GM12864 (cell line): ENCODE results near the gene ARHGAP24.

ENCODE experiments used
- DNase-seq: peaks from one replicate; pipeline ENCODE4 v3.0.0-alpha.2; 2011; ENCODE audit warnings: low read depth
- H3K4me3 ChIP-seq: 2 replicates; pipeline ENCODE4 v1.5.1; 2011; ENCODE audit warnings: mild to moderate bottlenecking, low read depth, low read length, control low read depth
- CTCF ChIP-seq: IDR thresholded peaks from 2 replicates; pipeline ENCODE4 v1.5.1; 2011; ENCODE audit warnings: low read depth, mild to moderate bottlenecking, moderate library complexity, low read length, control low read depth, inconsistent platforms; ENCODE audit errors: missing control alignments

ARHGAP24 gene

GRCh38 chr4:85928775-85929591, 454.0 kb downstream of the ARHGAP24 start:
- DNase-seq = no peak
- TF ChIP-seq CTCF = no peak
- H3K4me3 ChIP-seq = no peak overlapping the region

- H3K4me3 ChIP-seq = no peak overlapping the region
- no peak for DNase-seq
- TF ChIP-seq CTCF = no peak
Measured at GRCh38 chr4:85929961-85930665, 455.2 kb downstream of the ARHGAP24 start.

GRCh38 chr4:85932500-85933290, 457.7 kb downstream of the ARHGAP24 start:
- H3K4me3 ChIP-seq = no peak overlapping the region
- TF ChIP-seq CTCF = no peak
- no peak for DNase-seq

- H3K4me3 ChIP-seq = no peak overlapping the region
- DNase-seq = no peak
- TF ChIP-seq CTCF = no peak
Measured at GRCh38 chr4:85933291-85933640, 458.3 kb downstream of the ARHGAP24 start.

GRCh38 chr4:85937507-85937906, 462.6 kb downstream of the ARHGAP24 start:
- no peak for DNase-seq
- no peak for TF ChIP-seq CTCF

GRCh38 chr4:85938062-85938461, 463.1 kb downstream of the ARHGAP24 start:
- TF ChIP-seq CTCF = no peak
- no peak for DNase-seq

More at GRCh38 chr4:85937507-85937906, 462.6 kb downstream of the ARHGAP24 start:
- H3K4me3 ChIP-seq = no peak overlapping the region

More at GRCh38 chr4:85938062-85938461, 463.1 kb downstream of the ARHGAP24 start:
- H3K4me3 ChIP-seq = no peak overlapping the region
